Psoas muscle (tissue), 8 donors: Measurements from ENCODE around the gene KCNK7. TPM values are rescaled to one million over a fixed set of nuclear protein-coding genes. Genes with fewer than 3 reads are reported as not detected.
A peak's percentile ranks its signal among the peaks of the same experiment; 100 is the strongest.

Experiments
- ATAC-seq, 4 donors: fragments of 200-7000 bp; cut with Tn5 transposase; one replicate each; pipeline ENCODE4 v1.9.1; 2020; ENCODE audit warnings: moderate library complexity in 3 of 4, mild to moderate bottlenecking in 2 of 4
- DNase-seq, 2 donors: peaks; one replicate each; pipeline ENCODE4 v3.0.0-alpha.2; 2020
- H3K27ac ChIP-seq: fragments of 200-600 bp; one replicate; pipeline ENCODE4 v1.8.0; 2022
- H3K27me3 ChIP-seq, 3 donors: fragments of 200-600 bp in 1 of 3; one replicate each; pipeline versions ENCODE4 v1.6.1 to v1.8.0; 2013 to 2022; ENCODE audit warnings: low read length in 2 of 3, mild to moderate bottlenecking in 2 of 3, moderate library complexity in 1 of 3; ENCODE audit not compliant: insufficient read depth in 3 of 3
- H3K36me3 ChIP-seq, 2 donors: fragments of 200-600 bp in 1 of 2; one replicate each; pipeline versions ENCODE4 v1.6.1 to v1.8.0; 2013 to 2022; ENCODE audit warnings: low read depth in 1 of 2, mild to moderate bottlenecking in 1 of 2, moderate library complexity in 1 of 2; ENCODE audit not compliant: insufficient read depth in 1 of 2
- H3K4me1 ChIP-seq: fragments of 200-600 bp; one replicate; pipeline ENCODE4 v1.8.0; 2022
- H3K4me3 ChIP-seq: fragments of 200-600 bp; one replicate; pipeline ENCODE4 v1.8.0; 2022; ENCODE audit warnings: mild to moderate bottlenecking
- H3K9me3 ChIP-seq: fragments of 200-600 bp; one replicate; pipeline ENCODE4 v1.8.0; 2022
- WGBS, 3 donors: extraction: QIAGEN DNeasy Blood & Tissue Kit; methylation state at CpG; one replicate each; pipeline versions ENCODE4 v1.1.6 to v1.1.7; 2013; 5-methylcytosine and 5-hydroxymethylcytosine counted together
- intact Hi-C, 2 donors: fragments of 100-400 bp; cut with DNase I; formaldehyde crosslinking; loops; one replicate each; pipeline versions ENCODE4 v1.11.0 to v1.14.2; 2022
- polyA plus RNA-seq, 3 donors: library from polyadenylated mRNA; stranded (reverse); fragments of 200-250 nt; gene quantifications; one replicate each; pipeline ENCODE4 v1.2.3, GENCODE V29; 2013
- total RNA-seq, 4 donors: library from RNA; stranded (reverse); fragmentation: NEBNext Ultra II Directional in 2 of 4; extraction: Animal tissue kit (Norgen Biotek cat#: 25700) in 2 of 4; gene quantifications; one replicate each; pipeline versions ENCODE4 v1.2.1 to v1.2.4, GENCODE V29; 2021 to 2023
- TF ChIP-seq, protein P1 (sequence below): fragments of 200-600 bp; IDR thresholded peaks from one replicate; pipeline ENCODE4 v1.8.0; 2022; ENCODE audit warnings: antibody characterized with exemption
- donor health status: healthy with polysubstance abuse.
- donor health status: DM: no; HTN: no; CAD: no; lungs with moderate emphysema.
- donor health status: Bipolar disorder and iron deficiency.
- donor health status: healthy.
- donor health status: DM: yes; HTN: yes; CAD: no.
- donor health status: DM: no; HTN: no; CAD: no.
- donor health status: DM: no; HTN: no; CAD: no.
- donor health status: DM: yes; HTN: yes; CAD: no.

The KCNK7 gene
- total and polyA plus RNA-seq, 7 donors = 0.19 to 1.4 (median 0.41) TPM; not detected in 1

DNA sequence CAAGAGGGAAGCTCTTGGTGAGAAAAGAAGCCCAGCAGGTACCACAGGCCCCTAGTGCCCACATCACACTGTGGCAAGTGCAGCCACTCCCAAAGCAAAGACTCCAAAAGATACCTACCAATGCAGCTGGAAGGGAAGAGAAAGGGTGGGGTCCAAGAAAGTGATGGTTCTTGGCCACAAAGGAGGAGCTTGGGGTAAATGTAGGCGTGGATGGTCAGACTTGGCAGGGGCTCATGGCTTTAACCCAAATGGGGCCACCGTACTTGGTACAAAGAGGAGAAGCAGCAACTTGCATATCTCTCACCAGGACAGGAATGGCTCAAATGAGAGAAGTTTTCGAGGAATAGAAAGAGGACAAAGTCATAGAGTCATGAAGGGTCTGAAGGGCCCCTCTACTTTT lies 13.6 kb upstream of the KCNK7 start:
- no peak overlapping the region for H3K27ac ChIP-seq
- ATAC-seq = no peak
- H3K4me1 ChIP-seq = peaks cover 42% of the 10 kb centered on the region
- H3K4me3 ChIP-seq = no peak overlapping the region
- WGBS, 3 donors = 42 to 64% (median 46%) methylated on average over 3 of the region's 3 CpGs
- DNase-seq = no peak
- no peaks in the 10 kb centered on the region for H3K27me3 ChIP-seq
- H3K36me3 ChIP-seq = peaks cover 0 to 37% of the 10 kb centered on the region in 2 donors
- H3K9me3 ChIP-seq = no peaks in the 10 kb centered on the region
- intact Hi-C loops = loop anchor here in 1 of 2 donors (5.0 kb wide), 1 partner anchor 37 kb away; the partner anchor contains the start of genes FAM89B and ZNRD2
- TF ChIP-seq, protein P1, sequence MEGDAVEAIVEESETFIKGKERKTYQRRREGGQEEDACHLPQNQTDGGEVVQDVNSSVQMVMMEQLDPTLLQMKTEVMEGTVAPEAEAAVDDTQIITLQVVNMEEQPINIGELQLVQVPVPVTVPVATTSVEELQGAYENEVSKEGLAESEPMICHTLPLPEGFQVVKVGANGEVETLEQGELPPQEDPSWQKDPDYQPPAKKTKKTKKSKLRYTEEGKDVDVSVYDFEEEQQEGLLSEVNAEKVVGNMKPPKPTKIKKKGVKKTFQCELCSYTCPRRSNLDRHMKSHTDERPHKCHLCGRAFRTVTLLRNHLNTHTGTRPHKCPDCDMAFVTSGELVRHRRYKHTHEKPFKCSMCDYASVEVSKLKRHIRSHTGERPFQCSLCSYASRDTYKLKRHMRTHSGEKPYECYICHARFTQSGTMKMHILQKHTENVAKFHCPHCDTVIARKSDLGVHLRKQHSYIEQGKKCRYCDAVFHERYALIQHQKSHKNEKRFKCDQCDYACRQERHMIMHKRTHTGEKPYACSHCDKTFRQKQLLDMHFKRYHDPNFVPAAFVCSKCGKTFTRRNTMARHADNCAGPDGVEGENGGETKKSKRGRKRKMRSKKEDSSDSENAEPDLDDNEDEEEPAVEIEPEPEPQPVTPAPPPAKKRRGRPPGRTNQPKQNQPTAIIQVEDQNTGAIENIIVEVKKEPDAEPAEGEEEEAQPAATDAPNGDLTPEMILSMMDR = no peak

DNA sequence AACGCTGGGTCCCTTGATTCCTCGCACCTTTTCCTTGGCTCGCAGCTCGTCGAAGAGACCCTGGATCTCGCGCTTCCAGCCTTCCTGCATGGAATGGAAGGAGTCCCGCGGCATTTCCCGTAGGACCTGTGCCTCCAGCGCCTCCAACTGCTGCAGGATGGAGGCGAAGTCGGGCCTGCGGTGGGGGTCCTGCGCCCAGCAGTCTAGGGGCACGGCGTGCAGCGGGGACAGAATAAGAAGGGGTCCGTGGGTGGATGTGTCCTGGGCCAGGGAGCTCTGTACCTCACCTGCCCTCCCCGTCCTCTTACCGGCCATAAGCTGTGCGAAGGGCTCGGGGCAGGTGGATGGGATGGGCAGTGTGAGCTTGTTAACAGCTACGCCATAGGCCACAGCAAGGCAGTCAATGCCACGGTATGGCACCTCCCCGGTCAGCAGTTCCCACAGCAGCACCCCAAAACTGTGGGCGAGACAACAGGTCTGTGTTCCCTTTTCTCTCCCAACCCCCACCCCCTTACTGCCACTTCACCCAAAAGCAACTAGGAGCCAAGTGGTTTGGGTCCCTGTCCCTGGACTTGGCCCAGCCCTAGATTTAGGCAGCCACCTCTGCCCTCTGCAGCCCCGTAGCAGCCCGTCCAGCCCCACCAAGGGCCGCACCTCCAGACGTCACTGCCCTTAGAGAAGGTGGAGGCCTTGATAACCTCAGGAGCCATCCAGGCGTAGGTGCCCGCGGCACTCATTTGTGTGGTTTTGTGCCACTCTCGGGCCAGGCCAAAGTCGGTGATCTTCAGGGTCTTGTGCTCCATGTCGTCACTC lies 12.2 kb upstream of the KCNK7 start:
- Histone ChIP-seq H3K27me3 (no peaks in the 10 kb centered on the region), H3K4me3 (peak overlapping the region; percentile 61), H3K4me1 (peaks cover 35% of the 10 kb centered on the region), H3K9me3 (no peaks in the 10 kb centered on the region), H3K27ac (peak overlapping the region; percentile 83), H3K36me3 (peaks cover 0 to 50% of the 10 kb centered on the region in 2 donors)
- no peak for ATAC-seq
- TF ChIP-seq, protein P1 = no peak
- intact Hi-C loops = loop anchor here in 1 of 2 donors (5.0 kb wide), 1 partner anchor 36 kb away; the partner anchor contains the start of genes FAM89B and ZNRD2
- DNase-seq = no peak
- 64 to 68% (median 65%) methylated on average over 37 of the region's 37 CpGs for WGBS, 3 donors

DNA sequence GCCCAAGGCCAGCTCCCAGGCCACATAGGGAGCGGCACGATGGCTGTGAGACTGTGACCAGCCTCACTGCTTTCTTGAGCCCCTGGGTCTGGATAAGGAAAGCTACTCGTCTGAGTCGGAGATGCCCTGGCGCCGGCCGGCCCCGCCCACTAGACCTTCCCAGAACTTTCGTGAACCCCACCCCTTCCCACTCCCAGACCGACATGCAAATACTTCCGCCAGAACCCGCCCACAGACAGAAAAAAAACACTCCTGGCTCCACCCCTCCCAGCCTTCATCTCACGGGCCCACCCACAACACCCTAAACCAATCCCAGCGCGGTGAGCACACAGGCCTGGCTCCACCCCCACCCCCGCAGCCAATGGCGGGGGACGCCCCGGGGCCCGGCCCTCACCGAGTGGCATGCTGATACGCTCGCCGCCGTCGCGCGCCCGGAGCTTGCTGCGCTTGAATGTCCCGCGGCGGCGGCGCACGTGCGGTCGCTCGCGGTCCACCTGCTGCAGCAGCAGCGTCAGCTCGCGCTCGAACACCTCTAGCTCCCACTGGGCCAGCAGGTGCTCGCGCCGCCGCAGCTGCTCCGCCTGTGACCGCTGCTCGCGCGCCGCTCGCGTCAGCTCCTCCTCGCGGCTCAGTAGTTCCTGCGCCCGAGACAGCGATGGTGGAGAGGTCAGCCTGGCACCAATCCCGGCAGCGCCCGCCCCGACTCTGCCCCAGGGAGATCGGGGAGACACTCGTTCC lies 11.4 kb upstream of the KCNK7 start:
- intact Hi-C loops = loop anchor here in 1 of 2 donors (5.0 kb wide), 1 partner anchor 35 kb away; the partner anchor contains the start of genes FAM89B and ZNRD2
- peak overlapping the region; percentile 61 for H3K4me3 ChIP-seq
- ATAC-seq (peak; percentile 98), DNase-seq (peak; percentile 96 to 97)
- TF ChIP-seq, protein P1 = no peak
- no peaks in the 10 kb centered on the region for H3K9me3 ChIP-seq
- H3K4me1 ChIP-seq = peaks cover 28% of the 10 kb centered on the region
- H3K27ac ChIP-seq = peak overlapping the region; percentile 83
- no peaks in the 10 kb centered on the region for H3K27me3 ChIP-seq
- H3K36me3 ChIP-seq = peaks cover 0 to 56% of the 10 kb centered on the region in 2 donors
- 9 to 10% (median 9%) methylated on average over 52 to 67 of the region's 67 CpGs for WGBS, 3 donors

DNA sequence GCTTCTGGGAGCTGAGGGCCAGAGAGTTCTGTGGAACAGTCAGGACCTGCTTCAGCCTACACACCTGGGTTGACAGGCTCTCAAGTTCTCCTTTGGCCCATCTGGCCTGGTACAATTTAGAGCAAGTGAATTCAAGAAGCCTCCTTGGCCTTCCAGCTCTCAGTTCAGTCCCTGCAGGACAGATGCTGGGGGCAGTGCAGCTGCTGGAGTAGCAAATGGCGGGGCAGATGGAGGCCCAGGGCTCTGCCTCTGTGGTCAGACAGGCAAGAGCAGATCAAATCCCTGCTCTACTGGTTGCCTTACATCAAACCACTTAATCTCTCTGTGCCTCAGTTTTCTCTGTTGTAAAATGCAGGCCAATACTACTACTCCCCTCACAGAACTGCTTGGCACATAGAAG lies 8.7 kb upstream of the KCNK7 start:
- 92 to 100% (median 96%) methylated on average over 1 of the region's 1 CpG for WGBS, 3 donors
- Histone ChIP-seq H3K27me3 (no peaks in the 10 kb centered on the region), H3K27ac (no peak overlapping the region), H3K36me3 (peaks cover 0 to 52% of the 10 kb centered on the region in 2 donors), H3K4me1 (peaks cover 16% of the 10 kb centered on the region), H3K9me3 (no peaks in the 10 kb centered on the region), H3K4me3 (no peak overlapping the region)
- intact Hi-C loops = no loop called here
- no peak for DNase-seq
- ATAC-seq = no peak
- TF ChIP-seq, protein P1 = no peak
